Endothelial cell of umbilical vein (primary cell): ENCODE measurements around the gene COX10. TPM values are rescaled to one million over a fixed set of nuclear protein-coding genes. Genes with fewer than 3 reads are reported as not detected.

Experiments used
- BruUV-seq: library from RNA; stranded (reverse); fragments of 400-500 nt; replicated peaks from 2 replicates; lab custom pipeline; 2021; lab: Mats Ljungman, UMichigan
- CTCF ChIA-PET: fragments of 300-600, 350-600 bp; sonication (Branson Sonifier 250); formaldehyde crosslinking; loops from one replicate; lab custom pipeline; 2021; ENCODE audit warnings: antibody characterized with exemption, inconsistent platforms; lab: Charles Lee
- POLR2A ChIA-PET: fragments of 300-600, 350-600 bp; sonication (Branson Sonifier 250); formaldehyde crosslinking; loops from one replicate; lab custom pipeline; 2021; ENCODE audit warnings: antibody characterized with exemption, inconsistent platforms; lab: Charles Lee
- DNase-seq: peaks from one replicate; pipeline ENCODE4 v3.0.0-alpha.2; 2011; ENCODE audit warnings: low read depth, low spot score
- FAIRE-seq: peaks from 2 replicates; lab custom pipeline; 2011; peaks lifted over from hg19 to GRCh38; lab: Jason Lieb, UNC
- H2AFZ ChIP-seq: 2 replicates; pipeline ENCODE4 v1.6.0; 2012; ENCODE audit warnings: low read depth, low read length, control low read depth, inconsistent platforms
- H3K27ac ChIP-seq: 2 replicates; pipeline ENCODE4 v1.5.1; 2011; ENCODE audit warnings: low read depth, mild to moderate bottlenecking, control low read depth, low read length, moderate library complexity; ENCODE audit not compliant: insufficient read depth
- H3K27me3 ChIP-seq, 2 experiments: 2 replicates each; pipeline versions ENCODE4 v1.6.0 to v1.6.1; 2011; ENCODE audit warnings: low read length in 2 of 2, mixed read lengths in 1 of 2; ENCODE audit not compliant: control insufficient read depth in 2 of 2, insufficient read depth in 2 of 2
- H3K36me3 ChIP-seq, 2 experiments: 2 replicates in 1 of 2; 3 replicates in 1 of 2; pipeline ENCODE4 v1.5.1; 2011; ENCODE audit warnings: low read length in 2 of 2, mild to moderate bottlenecking in 1 of 2, moderate library complexity in 1 of 2; ENCODE audit not compliant: control insufficient read depth in 2 of 2, insufficient read depth in 2 of 2; ENCODE audit errors: extremely low read depth in 1 of 2
- H3K4me1 ChIP-seq: 3 replicates; pipeline ENCODE4 v1.5.1; 2011; ENCODE audit warnings: mild to moderate bottlenecking, low read length; ENCODE audit not compliant: control insufficient read depth, insufficient read depth; ENCODE audit errors: extremely low read depth
- H3K4me2 ChIP-seq: 2 replicates; pipeline ENCODE4 v1.6.1; 2011; ENCODE audit warnings: low read length, control low read depth, mixed read lengths; ENCODE audit not compliant: insufficient read depth
- H3K4me3 ChIP-seq, 3 experiments: fragments of 200-600 bp in 1 of 3; sonication (generic), shearing (Covaris generic) in 1 of 3; replicated peaks in 1 of 3; 2 replicates each; pipeline ENCODE4 v1.5.1; 2011 to 2016; ENCODE audit warnings: control low read depth in 3 of 3, low read length in 3 of 3, mild to moderate bottlenecking in 2 of 3, inconsistent platforms in 1 of 3, low read depth in 1 of 3, moderate library complexity in 1 of 3; ENCODE audit not compliant: insufficient read depth in 1 of 3
- H3K79me2 ChIP-seq: 2 replicates; pipeline ENCODE4 v1.6.0; 2012; ENCODE audit warnings: low read length, inconsistent platforms; ENCODE audit not compliant: control insufficient read depth, insufficient read depth
- H3K9ac ChIP-seq: replicated peaks from 2 replicates; pipeline ENCODE3; 2011; ENCODE audit warnings: low read length, control low read depth; ENCODE audit not compliant: insufficient read depth; ENCODE audit errors: extremely low read depth
- H3K9me1 ChIP-seq: replicated peaks from 3 replicates; pipeline ENCODE4 v1.6.0; 2011; ENCODE audit warnings: mild to moderate bottlenecking, low read length; ENCODE audit not compliant: control insufficient read depth, insufficient read depth; ENCODE audit errors: extremely low read depth
- H3K9me3 ChIP-seq: replicated peaks from 2 replicates; pipeline ENCODE4 v1.5.1; 2012; ENCODE audit warnings: low read length, inconsistent platforms; ENCODE audit not compliant: control insufficient read depth, insufficient read depth
- H4K20me1 ChIP-seq: replicated peaks from 2 replicates; pipeline ENCODE3; 2011; ENCODE audit warnings: mild to moderate bottlenecking, low read length; ENCODE audit not compliant: control insufficient read depth, insufficient read depth; ENCODE audit errors: extremely low read depth
- CTCF ChIP-seq, 2 donors: IDR thresholded peaks; 1 replicate in 1 of 2; 2 replicates in 1 of 2; pipeline ENCODE4 v1.5.1; 2011; ENCODE audit warnings: low read length in 2 of 2, mild to moderate bottlenecking in 2 of 2, moderate library complexity in 2 of 2, control low read depth in 1 of 2, inconsistent platforms in 1 of 2, low read depth in 1 of 2; ENCODE audit not compliant: insufficient read depth in 1 of 2; ENCODE audit errors: extremely low read depth in 1 of 2
- EZH2 ChIP-seq: IDR thresholded peaks from 2 replicates; pipeline ENCODE4 v1.6.1; 2012; ENCODE audit warnings: borderline replicate concordance, low read depth, mild to moderate bottlenecking, moderate library complexity, low read length, inconsistent platforms; ENCODE audit not compliant: severe bottlenecking
- FOS ChIP-seq: IDR thresholded peaks from 2 replicates; pipeline ENCODE4 v1.6.1; 2011; ENCODE audit warnings: mild to moderate bottlenecking, low read length, moderate library complexity, borderline replicate concordance; ENCODE audit not compliant: insufficient read depth
- GATA2 ChIP-seq: IDR thresholded peaks from 2 replicates; pipeline ENCODE4 v1.7.0; 2011; ENCODE audit warnings: low read depth, mild to moderate bottlenecking, moderate library complexity, mixed read lengths, low read length; ENCODE audit not compliant: insufficient read length, insufficient read depth
- JUN ChIP-seq: IDR thresholded peaks from 2 replicates; pipeline ENCODE4 v1.6.1; 2011; ENCODE audit warnings: borderline replicate concordance, low read depth; ENCODE audit not compliant: insufficient read length, insufficient read depth
- MAX ChIP-seq: IDR thresholded peaks from 2 replicates; pipeline ENCODE4 v1.6.1; 2011; ENCODE audit not compliant: insufficient read depth, insufficient read length
- MYC ChIP-seq: IDR thresholded peaks from one replicate; pipeline ENCODE4 v1.6.1; 2011; ENCODE audit warnings: mild to moderate bottlenecking, low read depth, low read length
- POLR2A ChIP-seq: IDR thresholded peaks from 2 replicates; pipeline ENCODE4 v1.6.1; 2012; ENCODE audit warnings: low read depth, mild to moderate bottlenecking, control low read depth, low read length
- POLR2AphosphoS5 ChIP-seq: IDR thresholded peaks from 2 replicates; pipeline ENCODE4 v1.6.1; 2012; ENCODE audit warnings: low read depth, mild to moderate bottlenecking, control low read depth, low read length, moderate library complexity; ENCODE audit not compliant: insufficient read depth
- dilution Hi-C: fragments of 300-500 bp; cut with MboI; formaldehyde crosslinking; loops from one replicate; pipeline ENCODE4 v1.15.0; 2019; ENCODE audit warnings: low sequenced_read_pairs; ENCODE audit not compliant: extremely low pct_ligation_motif_present
- intact Hi-C: fragments of 100-400 bp; cut with micrococcal nuclease; formaldehyde crosslinking; loops from one replicate; pipeline ENCODE4 v1.10.0; 2022
- polyA plus RNA-seq, 4 experiments: library from polyadenylated mRNA; depleted of rRNA in 3 of 4; stranded (reverse) in 3 of 4; unstranded in 1 of 4; fragments of >200 nt; gene quantifications; 2 replicates each; pipeline versions ENCODE4 v1.2.1 to v1.2.3, GENCODE V29; 2011 to 2012; ENCODE audit warnings: missing spikeins in 1 of 4
- total RNA-seq: library from RNA; stranded (reverse); gene quantifications from 2 replicates; pipeline ENCODE4 v1.2.3, GENCODE V29; 2021

COX10 gene
- total and polyA plus RNA-seq, 2 donors (not counting 3 experiments of a cell fraction or from before 2014, with no cell fraction given) = 9.8 to 12.1 TPM

- dilution Hi-C loops = no loop called here
- CTCF ChIA-PET = no interaction called here
- intact Hi-C loops = no loop called here
- DNase-seq = no peak
- Histone ChIP-seq H3K27ac (no peak overlapping the region), H3K4me3 (no peak overlapping the region), H2AFZ (no peak overlapping the region), H3K4me2 (no peak overlapping the region), H3K9me1 (no peaks in the 10 kb centered on the region), H3K4me1 (peaks cover 5% of the 10 kb centered on the region), H3K9me3 (no peaks in the 10 kb centered on the region), H4K20me1 (no peaks in the 10 kb centered on the region), H3K9ac (no peak overlapping the region), H3K36me3 (no peaks in the 10 kb centered on the region), H3K79me2 (no peaks in the 10 kb centered on the region), H3K27me3 (no peaks in the 10 kb centered on the region)
- POLR2A ChIA-PET = no interaction called here
- no peak for TF ChIP-seq POLR2AphosphoS5
- TF ChIP-seq EZH2 = no peak
- TF ChIP-seq GATA2 = no peak
- TF ChIP-seq JUN = no peak
- no peak for TF ChIP-seq MAX
- TF ChIP-seq FOS = no peak
- TF ChIP-seq POLR2A = no peak
- no peak for TF ChIP-seq CTCF (IDR thresholded peaks at IDR 0.05; ENCODE audit: extremely low read depth in 1 of 2, insufficient read depth in 1 of 2, low read depth in 1 of 2, low read length in 2 of 2)
- TF ChIP-seq MYC = no peak
- no TSS peak for BruUV-seq
- no peak for FAIRE-seq
Observed at GRCh38 chr17:14152721-14153120, 83.4 kb downstream of the COX10 start.
